ENCODE data around the gene PDCD1LG2.

- TF ChIP-seq CTCF (IDR thresholded peaks at IDR 0.05) = no peak
- TF ChIP-seq EP300 (IDR thresholded peaks at IDR 0.05) = no peak
- TF ChIP-seq POLR2A (IDR thresholded peaks at IDR 0.05) = no peak
Observed at GRCh38 chr9:5489630-5490490, 20.5 kb upstream of the PDCD1LG2 start.

Data from ovary (tissue), 3 donors.